Measurements from ENCODE around the gene MIER2.

MIER2 gene

DNA sequence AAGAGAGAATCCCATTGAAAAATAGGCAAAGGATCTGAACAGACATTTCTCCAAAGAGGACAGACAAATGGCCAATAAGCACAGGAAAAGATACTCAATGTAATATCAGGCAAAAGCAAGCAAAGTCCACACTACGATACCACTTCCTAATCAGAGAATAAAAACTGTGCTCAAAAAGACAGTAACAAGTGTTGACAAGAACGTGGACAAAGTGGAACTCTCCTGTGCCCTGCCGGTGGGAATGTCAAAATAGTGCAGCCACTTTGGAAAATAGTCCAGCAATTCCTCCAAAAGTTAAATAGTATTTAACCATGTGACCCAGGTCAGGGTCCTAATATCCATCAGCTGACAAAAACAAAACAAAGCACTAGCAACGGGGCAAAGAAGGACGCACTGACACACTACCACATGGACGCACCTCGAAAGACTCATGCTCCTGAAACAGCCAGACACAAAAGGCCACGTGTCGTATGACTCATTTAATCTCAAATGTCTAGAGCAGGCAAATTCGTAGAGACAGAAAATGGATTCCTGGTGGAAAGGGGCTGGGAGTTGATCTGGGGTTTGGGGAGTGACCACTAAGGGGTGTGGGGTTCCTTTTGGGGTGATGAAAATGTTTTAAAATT is 5.2 kb downstream of the MIER2 start:
- Histone ChIP-seq H3K27me3 (no peaks in the 10 kb centered on the region), H4K20me1 (peaks cover 6 to 60% (median 43%) of the 10 kb centered on the region in 11 experiments; a peak in 16 of 22 replicates), H3K36me3 (peaks cover 8 to 47% (median 29%) of the 10 kb centered on the region in 11 experiments), H3K4me3 (no peak overlapping the region), H3K9ac (no peak overlapping the region), H3K27ac (no peak overlapping the region; a peak in 1 of 22 replicates), H3K4me1 (peaks cover 31 to 48% (median 39%) of the 10 kb centered on the region in 10 experiments), H3K9me3 (replicated peaks in 1 of 11) (peaks cover 0 to 41% (median 20%) of the 10 kb centered on the region in 11 experiments; a peak in 18 of 22 replicates), H3K4me2 (0 out of 22 replicates have a peak overlapping the region, but pooled peaks of 1 of the 11 experiments have one; percentile 34)
- TF ChIP-seq Cebpa-rat (IDR thresholded peaks at IDR 0.05) = no peak

DNA sequence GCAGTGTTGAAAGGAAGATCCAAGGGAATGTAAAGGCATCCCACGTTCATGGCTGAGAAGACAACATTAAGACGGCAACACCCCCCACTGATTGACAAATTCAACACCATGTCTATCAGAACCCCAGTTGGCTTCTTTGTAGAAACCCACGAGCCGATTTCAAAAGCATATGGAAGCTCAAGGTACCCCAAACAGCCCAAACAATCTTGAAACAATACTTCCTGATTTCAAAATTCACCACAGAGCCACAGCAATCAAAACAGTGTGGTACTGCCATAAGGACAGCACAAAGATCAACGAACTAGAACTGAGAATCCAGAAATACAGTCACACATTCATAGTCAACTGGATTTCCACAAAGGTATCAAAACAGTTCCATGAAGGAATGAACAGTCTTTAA is 6.2 kb downstream of the MIER2 start:
- TF ChIP-seq Cebpa-rat (IDR thresholded peaks at IDR 0.05) = 0 out of 22 replicates have a peak, but pooled peaks of 1 of the 11 experiments have one; percentile 15
- H3K9ac ChIP-seq = no peak overlapping the region
- peaks cover 29 to 45% (median 36%) of the 10 kb centered on the region in 10 experiments for H3K4me1 ChIP-seq
- H3K4me2 ChIP-seq = peak overlapping the region in 6 of 11 experiments; percentile 2 to 50 (median 11); a peak in 7 of 22 replicates
- H4K20me1 ChIP-seq = peaks cover 6 to 60% (median 41%) of the 10 kb centered on the region in 11 experiments; a peak in 16 of 22 replicates
- H3K4me3 ChIP-seq = no peak overlapping the region
- H3K9me3 ChIP-seq (replicated peaks in 1 of 11) = peaks cover 0 to 41% (median 20%) of the 10 kb centered on the region in 11 experiments; a peak in 18 of 22 replicates
- peaks cover 10 to 53% (median 34%) of the 10 kb centered on the region in 11 experiments for H3K36me3 ChIP-seq
- H3K27ac ChIP-seq = peak overlapping the region in 1 of 11 experiments; percentile 28; a peak in 3 of 22 replicates
- H3K27me3 ChIP-seq = no peaks in the 10 kb centered on the region

DNA sequence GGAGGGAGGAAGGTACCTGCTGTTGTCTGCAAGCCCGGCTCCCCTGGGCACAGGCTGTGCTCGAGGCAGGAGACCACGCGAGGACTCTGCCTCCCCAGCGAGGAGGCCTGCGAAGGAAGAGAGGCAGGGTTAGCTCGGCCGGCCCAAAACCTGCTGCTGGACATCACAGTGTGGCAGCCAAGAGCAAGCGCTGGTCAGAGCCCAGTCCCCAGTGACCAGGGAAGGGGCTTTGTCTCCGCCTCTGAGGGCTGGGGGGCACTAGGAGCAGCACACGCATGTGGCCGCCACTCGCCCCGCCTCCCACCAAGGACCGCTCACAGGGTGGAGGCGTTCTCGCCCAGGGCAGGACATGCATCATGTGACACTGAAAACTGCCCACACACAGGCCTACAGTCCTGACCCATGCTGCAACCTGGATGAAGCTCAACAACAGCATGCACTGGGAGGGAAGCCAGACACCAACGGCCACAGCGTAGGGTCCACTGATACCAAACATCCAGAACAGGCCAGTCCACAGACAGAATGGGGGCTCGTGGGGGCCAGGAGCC is 8.5 kb downstream of the MIER2 start:
- no peak for TF ChIP-seq Cebpa-rat (IDR thresholded peaks at IDR 0.05)
- H3K27me3 ChIP-seq = no peaks in the 10 kb centered on the region
- H3K4me3 ChIP-seq = no peak overlapping the region
- H3K9ac ChIP-seq = no peak overlapping the region
- H4K20me1 ChIP-seq = peaks cover 0 to 37% (median 21%) of the 10 kb centered on the region in 11 experiments; a peak in 14 of 22 replicates
- H3K9me3 ChIP-seq (replicated peaks in 1 of 11) = peaks cover 5 to 48% (median 26%) of the 10 kb centered on the region in 11 experiments; a peak in 20 of 22 replicates
- H3K4me2 ChIP-seq = no peak overlapping the region
- peaks cover 8 to 22% (median 13%) of the 10 kb centered on the region in 10 experiments; a peak in 19 of 20 replicates for H3K4me1 ChIP-seq
- H3K27ac ChIP-seq = no peak overlapping the region
- peaks cover 16 to 64% (median 44%) of the 10 kb centered on the region in 11 experiments for H3K36me3 ChIP-seq

DNA sequence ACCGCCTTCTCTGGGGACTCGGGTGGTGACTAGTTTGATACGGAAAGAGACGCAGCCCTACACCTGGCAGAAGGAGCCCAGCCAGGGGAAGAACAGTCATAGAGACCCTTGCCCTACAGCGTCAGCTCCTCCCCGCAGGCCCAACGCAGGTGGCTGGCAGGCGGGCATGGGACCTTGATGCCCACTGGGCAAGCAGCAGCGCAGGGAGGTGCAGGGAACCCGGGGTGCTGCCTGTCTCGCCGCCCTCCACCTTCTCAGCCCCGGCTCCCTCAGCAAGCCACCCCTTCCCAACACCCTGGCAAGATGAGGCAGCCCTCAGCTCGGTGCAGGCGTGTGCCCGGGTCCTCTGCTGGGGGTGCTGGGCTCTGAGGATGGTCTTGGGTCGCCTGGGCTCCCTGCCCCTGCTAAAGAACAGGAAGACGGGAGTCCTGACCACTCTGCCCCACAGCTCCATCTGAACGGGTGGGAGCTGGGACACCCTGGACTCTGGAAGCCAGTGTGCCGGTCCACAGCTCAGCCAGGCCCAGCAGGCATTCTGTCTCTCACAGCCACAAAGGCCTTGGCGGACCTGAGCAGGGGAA is 9.0 kb downstream of the MIER2 start:
- no peak overlapping the region for H3K4me3 ChIP-seq
- H3K9me3 ChIP-seq (replicated peaks in 1 of 11) = peaks cover 11 to 51% (median 32%) of the 10 kb centered on the region in 11 experiments
- peaks cover 0 to 31% (median 15%) of the 10 kb centered on the region in 11 experiments; a peak in 14 of 22 replicates for H4K20me1 ChIP-seq
- H3K36me3 ChIP-seq = peaks cover 22 to 67% (median 49%) of the 10 kb centered on the region in 11 experiments
- H3K4me2 ChIP-seq = no peak overlapping the region
- no peak overlapping the region for H3K27ac ChIP-seq
- peaks cover 3 to 16% (median 8%) of the 10 kb centered on the region in 10 experiments; a peak in 19 of 20 replicates for H3K4me1 ChIP-seq
- TF ChIP-seq Cebpa-rat (IDR thresholded peaks at IDR 0.05) = no peak
- no peak overlapping the region for H3K9ac ChIP-seq
- H3K27me3 ChIP-seq = no peaks in the 10 kb centered on the region

DNA sequence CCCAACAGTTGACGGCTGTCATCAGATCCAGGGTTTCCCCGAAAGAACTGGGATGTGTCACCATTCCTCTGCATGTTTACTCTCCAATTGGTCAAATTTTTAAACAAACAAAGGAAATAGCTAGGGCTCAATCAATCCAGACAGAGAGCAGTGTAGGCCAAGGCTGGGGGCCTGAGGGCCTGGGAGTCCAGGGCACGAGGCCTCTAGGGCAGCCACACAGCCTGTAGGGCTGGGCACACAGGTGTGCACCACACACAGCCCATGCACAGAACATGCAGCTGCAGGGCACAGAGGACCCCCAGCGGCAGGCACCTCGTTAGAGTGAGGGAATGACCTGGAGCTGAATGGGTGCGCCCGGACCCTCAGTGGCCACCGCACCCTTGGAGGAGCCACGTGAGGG is 9.5 kb downstream of the MIER2 start:
- Histone ChIP-seq H3K4me3 (no peak overlapping the region), H4K20me1 (peaks cover 0 to 29% (median 14%) of the 10 kb centered on the region in 11 experiments; a peak in 14 of 22 replicates), H3K9me3 (replicated peaks in 1 of 11) (peaks cover 16 to 53% (median 36%) of the 10 kb centered on the region in 11 experiments), H3K4me1 (peaks cover 0 to 12% (median 4%) of the 10 kb centered on the region in 10 experiments; a peak in 10 of 20 replicates), H3K27me3 (no peaks in the 10 kb centered on the region), H3K4me2 (no peak overlapping the region), H3K9ac (no peak overlapping the region), H3K36me3 (peaks cover 27 to 67% (median 51%) of the 10 kb centered on the region in 11 experiments), H3K27ac (no peak overlapping the region)
- TF ChIP-seq Cebpa-rat (IDR thresholded peaks at IDR 0.05) = no peak

DNA sequence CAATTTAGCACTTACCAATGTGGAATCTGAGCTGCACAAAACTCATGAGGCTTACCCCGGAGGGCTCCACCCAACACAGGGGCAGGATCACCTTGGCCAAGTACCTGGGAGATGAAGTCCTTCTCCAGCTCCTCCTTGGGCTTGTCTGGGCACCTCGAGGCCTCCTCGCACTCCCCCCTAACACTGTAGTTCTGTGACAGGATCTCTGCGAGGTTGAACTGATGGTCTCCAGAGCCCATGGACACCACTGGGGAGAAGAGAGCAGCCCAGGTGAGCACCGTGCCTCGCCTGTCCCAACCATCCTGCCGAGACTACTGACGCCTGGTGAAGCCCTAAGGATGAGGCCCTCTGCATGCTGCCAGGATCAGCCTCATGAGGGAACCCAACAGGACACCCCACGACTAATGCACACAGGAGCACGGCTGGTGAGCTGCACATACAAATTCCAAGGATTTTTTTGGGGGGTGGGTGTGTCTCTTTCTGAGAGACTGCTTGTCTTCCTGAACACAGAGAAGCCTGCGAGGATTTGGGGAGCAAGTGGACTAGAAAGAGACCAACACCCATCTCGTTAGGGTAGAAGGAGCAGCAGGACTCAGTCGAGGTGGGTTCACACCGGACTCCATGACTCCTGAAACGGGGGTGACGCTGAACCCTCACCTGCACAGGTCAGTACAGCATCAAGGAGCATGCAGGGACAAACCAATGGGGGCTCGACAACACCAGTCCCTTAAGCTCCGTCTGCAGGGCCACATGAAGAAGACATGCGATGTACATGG is 10.1 kb downstream of the MIER2 start:
- peaks cover 0 to 10% (median 3%) of the 10 kb centered on the region in 10 experiments; a peak in 6 of 20 replicates for H3K4me1 ChIP-seq
- H4K20me1 ChIP-seq = peaks cover 0 to 29% (median 14%) of the 10 kb centered on the region in 11 experiments; a peak in 14 of 22 replicates
- H3K27me3 ChIP-seq = no peaks in the 10 kb centered on the region
- peaks cover 33 to 67% (median 51%) of the 10 kb centered on the region in 11 experiments for H3K36me3 ChIP-seq
- H3K27ac ChIP-seq = no peak overlapping the region
- no peak overlapping the region for H3K4me3 ChIP-seq
- no peak overlapping the region for H3K4me2 ChIP-seq
- H3K9me3 ChIP-seq (replicated peaks in 1 of 11) = peaks cover 22 to 53% (median 36%) of the 10 kb centered on the region in 11 experiments
- TF ChIP-seq Cebpa-rat (IDR thresholded peaks at IDR 0.05) = no peak
- no peak overlapping the region for H3K9ac ChIP-seq

DNA sequence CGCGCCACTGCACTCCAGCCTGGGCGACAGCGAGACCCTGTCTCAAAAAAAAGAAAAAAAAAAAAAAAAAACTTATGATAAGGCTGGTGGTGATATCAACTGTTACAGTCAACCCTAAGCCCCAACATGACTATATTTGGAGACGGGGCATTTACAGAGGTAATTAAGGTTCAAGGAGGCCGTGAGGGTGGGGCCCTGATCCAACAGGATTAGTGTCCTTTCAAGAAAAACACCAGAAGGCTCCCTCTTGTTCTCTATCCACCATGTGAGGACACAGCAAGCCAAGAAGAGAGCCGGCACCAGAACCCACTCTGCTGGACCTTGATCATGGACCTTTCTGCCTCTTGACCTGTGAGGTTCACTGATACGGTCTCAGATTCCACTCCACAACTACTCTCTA is 14.1 kb downstream of the MIER2 start:
- no peak for TF ChIP-seq Cebpa-rat (IDR thresholded peaks at IDR 0.05)
- Histone ChIP-seq H4K20me1 (peaks cover 0 to 14% (median 5%) of the 10 kb centered on the region in 11 experiments; a peak in 10 of 22 replicates), H3K27me3 (no peaks in the 10 kb centered on the region), H3K36me3 (peaks cover 69 to 85% (median 80%) of the 10 kb centered on the region in 11 experiments), H3K4me2 (no peak overlapping the region), H3K4me1 (no peaks in the 10 kb centered on the region), H3K9me3 (replicated peaks in 1 of 11) (peaks cover 36 to 63% (median 59%) of the 10 kb centered on the region in 11 experiments), H3K4me3 (no peak overlapping the region), H3K9ac (no peak overlapping the region), H3K27ac (no peak overlapping the region)

DNA sequence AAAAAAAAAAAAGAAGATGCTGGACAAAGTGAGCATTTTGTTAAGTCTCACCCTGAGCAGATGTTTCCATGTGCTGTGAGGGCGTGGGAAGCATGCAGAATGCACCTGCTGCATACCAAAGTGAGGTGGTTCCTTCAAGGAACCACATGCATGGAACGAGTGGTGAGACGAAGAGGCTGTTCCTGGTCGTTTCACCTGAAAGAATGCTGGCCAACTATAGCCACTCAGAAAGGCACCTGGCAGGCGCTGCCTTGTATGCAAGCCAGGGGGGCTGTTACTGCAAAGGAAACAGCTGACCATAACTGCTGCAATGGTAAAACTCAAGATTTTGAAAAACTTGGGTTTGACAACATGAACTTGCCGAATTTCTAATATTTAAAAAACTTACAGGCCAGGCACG is 14.7 kb downstream of the MIER2 start:
- no peak overlapping the region for H3K27ac ChIP-seq
- H3K9me3 ChIP-seq (replicated peaks in 1 of 11) = peaks cover 41 to 69% (median 65%) of the 10 kb centered on the region in 11 experiments
- H3K4me3 ChIP-seq = no peak overlapping the region
- H3K36me3 ChIP-seq = peaks cover 65 to 85% (median 82%) of the 10 kb centered on the region in 11 experiments
- H3K9ac ChIP-seq = no peak overlapping the region
- no peaks in the 10 kb centered on the region for H3K4me1 ChIP-seq
- no peak overlapping the region for H3K4me2 ChIP-seq
- no peaks in the 10 kb centered on the region for H3K27me3 ChIP-seq
- peaks cover 0 to 8% (median 0%) of the 10 kb centered on the region in 11 experiments; a peak in 7 of 22 replicates for H4K20me1 ChIP-seq
- TF ChIP-seq Cebpa-rat (IDR thresholded peaks at IDR 0.05) = no peak

Measured in BLaER1 treated with 17β-estradiol and CSF1 and Interleukin-3, amounts not matched to agents 10 nM and 100 nM (cell line).